ENCODE data around the gene LRFN2.

- TF ChIP-seq POLR2A (IDR thresholded peaks at IDR 0.05) (no peak), CTCF (IDR thresholded peaks at IDR 0.05) (no peak)
Measured at GRCh38 chr6:40348591-40348990, 238.6 kb downstream of the LRFN2 start.
